GM18870 (cell line): Measurements from ENCODE around the gene SMIM41.
A peak's percentile ranks its signal among the peaks of the same experiment; 100 is the strongest.

Experiments
- ATAC-seq: cut with Tn5 transposase; IDR thresholded peaks from one replicate; pipeline ENCODE4 v1.9.1; 2021; ENCODE audit warnings: moderate library complexity; ENCODE audit not compliant: unreplicated experiment

Gene SMIM41

DNA sequence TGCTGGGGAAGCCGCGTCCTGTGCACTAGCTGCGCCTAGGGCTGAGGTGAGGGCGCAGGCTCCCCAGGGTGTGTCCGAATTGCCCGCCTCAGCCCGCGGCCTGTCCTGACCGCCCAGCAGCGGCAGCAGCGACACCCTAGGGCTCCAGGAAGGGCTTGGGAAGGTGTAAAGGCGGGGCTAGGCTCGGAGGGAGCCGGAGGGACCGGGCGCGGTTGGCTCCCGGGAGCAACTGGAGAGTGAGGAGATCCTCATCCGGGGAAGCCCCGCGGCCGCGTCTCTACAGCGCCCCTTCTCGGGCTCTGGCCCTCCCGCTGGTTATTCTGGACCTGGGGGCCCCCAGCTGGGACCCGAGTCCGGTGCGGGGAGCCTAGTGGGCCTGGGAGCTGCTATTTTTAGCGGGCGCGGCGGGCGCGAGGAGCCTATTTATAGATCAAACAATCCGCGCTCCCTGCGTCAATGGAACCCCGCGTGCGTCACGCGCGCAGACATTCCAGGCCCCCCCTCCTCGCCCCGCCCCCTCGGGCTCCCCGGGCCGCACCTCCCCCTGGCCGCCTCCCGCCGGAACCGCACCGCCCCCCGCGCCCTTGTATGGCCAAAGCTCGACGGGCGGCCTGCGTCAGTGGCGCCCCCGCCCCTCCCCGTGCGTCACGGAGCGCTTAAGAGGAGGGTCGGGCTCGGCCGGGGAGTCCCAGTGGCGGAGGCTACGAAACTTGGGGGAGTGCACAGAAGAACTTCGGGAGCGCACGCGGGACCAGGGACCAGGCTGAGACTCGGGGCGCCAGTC, 28.6 kb upstream of the SMIM41 start, which contains the start of gene NR4A1:
Gene NR4A1 (plus strand): TSS at position 685 of the 784 bp plus-strand sequence. CDS start 2,887 bp downstream, outside the sequence.
- peak; percentile 56 for ATAC-seq

DNA sequence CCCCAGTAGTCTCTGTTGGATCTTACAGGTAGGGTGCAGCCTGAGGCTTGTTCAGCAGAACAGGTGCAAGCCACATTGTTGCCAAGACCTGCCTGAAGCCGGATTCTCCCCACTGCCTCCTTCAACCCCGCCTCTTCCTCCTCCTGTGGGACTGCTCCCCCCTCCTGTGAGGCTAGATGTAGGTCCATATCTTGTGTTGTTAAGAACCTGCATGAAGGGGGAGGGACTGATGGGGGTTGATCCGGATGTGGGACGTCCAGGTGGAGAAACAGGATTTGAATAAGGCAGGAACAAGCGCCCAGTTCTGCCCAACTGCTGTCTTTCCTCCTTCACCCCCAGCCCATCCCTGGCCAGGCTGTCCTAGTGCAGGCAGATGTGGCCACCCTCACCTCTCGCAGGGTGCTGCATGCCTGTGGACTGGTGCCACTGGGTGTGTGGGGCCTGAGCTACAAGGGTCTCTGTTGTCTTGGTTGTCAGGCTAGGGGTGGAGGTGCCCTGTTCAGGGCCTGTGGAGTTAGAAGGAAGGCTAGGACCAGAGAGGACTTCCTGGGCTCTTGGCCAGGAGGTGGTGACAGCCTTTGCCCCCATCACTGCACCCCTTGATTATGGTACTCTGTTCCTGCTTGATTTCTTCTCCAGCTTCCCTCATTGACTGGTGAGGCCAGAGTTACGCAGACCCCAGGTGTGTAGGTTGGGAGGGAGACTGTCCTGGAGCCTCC, 26.9 kb upstream of the SMIM41 start:
- ATAC-seq, result no peak

DNA sequence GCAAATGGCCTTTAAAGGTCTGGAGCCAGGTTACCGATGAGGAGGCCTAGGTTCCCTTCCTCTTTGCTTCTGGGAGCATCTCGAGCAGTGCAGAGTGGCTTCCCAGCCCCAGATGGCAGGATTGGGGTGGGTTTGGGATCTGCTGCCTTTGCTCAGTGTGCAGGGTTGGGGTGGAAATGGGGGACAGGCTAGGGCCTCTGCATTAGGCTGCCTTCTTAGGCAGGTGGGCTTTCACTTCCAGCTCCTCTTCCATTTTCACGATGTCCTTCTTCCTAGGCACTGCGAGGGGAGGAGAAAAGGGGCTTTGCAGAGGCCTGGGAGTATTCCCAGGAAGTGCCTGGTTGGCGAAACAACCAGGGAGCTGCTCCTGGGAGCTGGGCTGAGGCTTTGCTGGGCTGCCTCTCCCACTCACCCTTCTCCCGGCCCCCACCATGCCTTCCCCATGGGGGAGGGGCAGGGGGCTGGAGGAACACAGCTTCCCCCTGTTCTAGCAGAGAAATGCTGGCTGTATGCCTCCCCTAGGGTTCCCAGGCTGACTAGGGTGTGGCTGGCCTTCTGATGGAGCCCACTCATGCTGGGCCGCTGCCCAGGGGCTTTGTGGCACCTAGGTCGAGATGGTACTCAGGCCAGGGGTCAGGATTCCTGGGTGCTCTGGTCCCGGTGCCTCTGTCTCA, 25.8 kb upstream of the SMIM41 start:
- no peak for ATAC-seq

DNA sequence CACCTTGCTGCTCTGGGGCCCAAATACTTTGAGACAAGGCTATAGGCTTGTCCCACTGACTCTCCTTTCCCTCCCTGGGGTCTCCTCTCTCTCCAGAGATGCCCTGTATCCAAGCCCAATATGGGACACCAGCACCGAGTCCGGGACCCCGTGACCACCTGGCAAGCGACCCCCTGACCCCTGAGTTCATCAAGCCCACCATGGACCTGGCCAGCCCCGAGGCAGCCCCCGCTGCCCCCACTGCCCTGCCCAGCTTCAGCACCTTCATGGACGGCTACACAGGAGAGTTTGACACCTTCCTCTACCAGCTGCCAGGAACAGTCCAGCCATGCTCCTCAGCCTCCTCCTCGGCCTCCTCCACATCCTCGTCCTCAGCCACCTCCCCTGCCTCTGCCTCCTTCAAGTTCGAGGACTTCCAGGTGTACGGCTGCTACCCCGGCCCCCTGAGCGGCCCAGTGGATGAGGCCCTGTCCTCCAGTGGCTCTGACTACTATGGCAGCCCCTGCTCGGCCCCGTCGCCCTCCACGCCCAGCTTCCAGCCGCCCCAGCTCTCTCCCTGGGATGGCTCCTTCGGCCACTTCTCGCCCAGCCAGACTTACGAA, 25.2 kb upstream of the SMIM41 start:
- ATAC-seq, result no peak

DNA sequence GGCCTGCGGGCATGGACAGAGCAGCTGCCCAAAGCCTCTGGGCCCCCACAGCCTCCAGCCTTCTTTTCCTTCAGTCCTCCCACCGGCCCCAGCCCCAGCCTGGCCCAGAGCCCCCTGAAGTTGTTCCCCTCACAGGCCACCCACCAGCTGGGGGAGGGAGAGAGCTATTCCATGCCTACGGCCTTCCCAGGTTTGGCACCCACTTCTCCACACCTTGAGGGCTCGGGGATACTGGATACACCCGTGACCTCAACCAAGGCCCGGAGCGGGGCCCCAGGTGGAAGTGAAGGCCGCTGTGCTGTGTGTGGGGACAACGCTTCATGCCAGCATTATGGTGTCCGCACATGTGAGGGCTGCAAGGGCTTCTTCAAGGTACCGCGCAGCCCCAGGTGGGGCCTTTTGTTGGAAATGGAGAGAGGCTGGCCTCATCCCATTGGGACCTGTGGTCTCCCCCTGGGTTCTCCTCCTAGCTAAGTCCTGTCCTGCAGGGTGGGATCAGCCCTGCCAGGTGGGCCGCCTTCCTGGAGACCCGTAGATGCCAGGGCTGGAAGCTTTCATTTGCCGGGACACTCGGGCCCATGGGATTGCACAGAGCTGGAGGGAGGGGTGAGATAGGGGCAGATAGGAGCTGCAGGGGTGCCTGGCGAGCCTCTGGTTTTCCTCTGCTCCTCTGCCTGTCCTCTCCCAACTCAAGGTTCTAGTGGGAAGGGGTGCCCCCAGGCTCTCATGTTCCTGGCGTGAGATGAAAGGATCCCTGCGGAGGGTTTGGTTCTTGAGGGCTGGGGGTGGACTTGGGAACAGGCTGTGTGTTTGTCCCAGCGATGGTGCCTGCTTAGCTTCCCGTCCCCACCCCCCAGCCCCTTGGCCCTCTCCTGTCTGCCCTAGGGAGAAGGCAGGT, 24.4 kb upstream of the SMIM41 start:
- ATAC-seq, result no peak

DNA sequence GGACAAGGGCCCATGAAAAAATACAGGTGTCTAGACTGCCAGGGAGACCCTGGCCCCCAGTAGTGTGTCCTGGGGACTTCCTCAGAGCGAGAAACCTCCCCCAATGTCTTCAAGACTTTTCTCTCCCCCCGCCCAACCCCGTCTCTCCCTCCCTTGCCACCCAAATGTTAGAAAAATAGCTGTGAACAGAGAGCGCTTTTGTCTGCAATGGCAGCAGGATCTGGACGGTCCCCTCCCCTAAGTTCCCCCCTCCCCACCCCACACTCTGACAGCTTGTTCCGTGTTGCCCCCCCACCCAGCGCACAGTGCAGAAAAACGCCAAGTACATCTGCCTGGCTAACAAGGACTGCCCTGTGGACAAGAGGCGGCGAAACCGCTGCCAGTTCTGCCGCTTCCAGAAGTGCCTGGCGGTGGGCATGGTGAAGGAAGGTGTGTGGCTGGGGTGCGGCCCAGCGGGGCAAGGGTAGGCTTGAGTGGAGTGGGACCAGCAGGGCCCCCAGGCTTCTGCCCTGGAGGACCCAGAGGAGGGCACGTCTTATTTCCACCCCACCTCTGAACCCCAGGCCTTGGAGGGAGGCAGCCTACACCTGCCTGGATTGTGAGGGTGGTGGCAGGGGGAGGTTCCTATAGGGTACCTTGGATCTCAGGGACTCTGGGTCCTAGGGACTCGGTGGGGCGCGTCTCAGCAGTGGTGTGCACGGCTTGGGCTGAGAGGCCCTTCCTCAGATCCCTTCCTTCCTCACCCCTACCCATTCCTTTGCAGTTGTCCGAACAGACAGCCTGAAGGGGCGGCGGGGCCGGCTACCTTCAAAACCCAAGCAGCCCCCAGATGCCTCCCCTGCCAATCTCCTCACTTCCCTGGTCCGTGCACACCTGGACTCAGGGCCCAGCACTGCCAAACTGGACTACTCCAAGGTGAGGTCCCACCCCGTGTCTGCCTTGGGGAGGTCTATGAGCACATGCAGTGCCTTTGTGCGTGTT, 23.5 kb upstream of the SMIM41 start:
- ATAC-seq, result no peak

DNA sequence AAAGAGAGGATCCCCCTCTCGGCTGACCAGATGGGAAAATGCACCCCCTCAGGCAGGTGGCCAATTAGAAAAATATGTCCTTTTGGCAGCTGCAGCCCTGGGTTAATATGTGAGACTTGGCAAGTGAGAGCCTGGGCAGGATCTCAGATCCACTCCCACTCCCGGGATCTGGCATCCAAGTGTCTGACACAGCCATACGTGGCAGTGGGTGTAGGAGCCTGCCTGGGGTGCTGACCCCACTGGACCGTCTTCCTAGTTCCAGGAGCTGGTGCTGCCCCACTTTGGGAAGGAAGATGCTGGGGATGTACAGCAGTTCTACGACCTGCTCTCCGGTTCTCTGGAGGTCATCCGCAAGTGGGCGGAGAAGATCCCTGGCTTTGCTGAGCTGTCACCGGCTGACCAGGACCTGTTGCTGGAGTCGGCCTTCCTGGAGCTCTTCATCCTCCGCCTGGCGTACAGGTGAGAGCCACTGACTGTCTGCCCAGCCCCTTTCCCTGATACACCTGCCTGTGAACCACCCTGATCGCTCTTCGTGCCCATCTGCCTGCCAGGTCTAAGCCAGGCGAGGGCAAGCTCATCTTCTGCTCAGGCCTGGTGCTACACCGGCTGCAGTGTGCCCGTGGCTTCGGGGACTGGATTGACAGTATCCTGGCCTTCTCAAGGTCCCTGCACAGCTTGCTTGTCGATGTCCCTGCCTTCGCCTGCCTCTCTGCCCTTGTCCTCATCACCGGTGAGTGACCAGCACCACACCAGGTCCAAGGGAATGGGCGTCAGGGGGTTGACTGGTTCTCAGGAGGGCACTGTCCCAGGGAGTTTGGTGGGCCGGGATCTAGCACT, 22.5 kb upstream of the SMIM41 start:
- ATAC-seq, result no peak

DNA sequence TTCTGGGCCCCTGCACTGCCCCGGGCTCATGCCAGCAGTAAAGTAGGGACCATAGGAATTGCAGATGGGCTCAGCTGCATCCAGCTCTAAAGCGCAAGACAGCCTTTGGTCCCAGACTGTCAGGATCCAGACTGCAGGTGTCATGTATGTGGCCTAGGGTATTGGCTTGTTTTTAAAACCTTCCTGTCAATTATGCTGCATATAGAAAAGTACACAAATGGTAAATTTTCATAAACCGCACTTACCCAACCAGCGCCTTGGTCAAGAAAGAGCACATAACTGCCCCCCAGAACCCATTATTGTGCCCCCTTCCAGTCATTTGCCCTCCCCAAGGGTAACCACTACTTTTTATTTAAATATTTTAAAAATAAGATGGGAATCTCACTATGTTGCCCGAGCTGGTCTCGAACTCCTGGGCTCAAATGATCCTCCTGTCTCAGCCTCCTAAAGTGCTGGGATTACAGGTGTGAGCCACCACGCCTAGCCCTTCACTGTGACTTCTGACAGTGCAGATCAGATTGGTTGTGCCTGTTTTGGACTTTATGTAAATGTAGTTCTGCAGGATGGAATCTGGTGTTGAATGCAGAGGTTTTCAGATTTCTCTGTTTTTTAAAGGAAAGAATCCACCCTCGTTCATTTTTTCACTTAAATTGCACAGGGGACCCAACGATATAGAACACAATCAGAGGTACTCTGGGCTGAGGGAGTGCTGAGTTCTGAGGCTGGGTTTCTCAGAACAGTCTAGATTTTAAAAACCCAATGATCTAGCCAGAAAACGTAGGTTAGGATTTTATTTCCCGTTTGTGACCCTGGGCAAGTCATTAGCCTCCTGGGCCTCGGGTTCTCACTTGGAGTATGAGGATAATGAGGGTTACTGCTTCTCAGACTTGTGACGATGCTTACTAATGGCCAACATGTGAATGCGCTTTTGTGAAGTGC, 21.6 kb upstream of the SMIM41 start:
- no peak for ATAC-seq

DNA sequence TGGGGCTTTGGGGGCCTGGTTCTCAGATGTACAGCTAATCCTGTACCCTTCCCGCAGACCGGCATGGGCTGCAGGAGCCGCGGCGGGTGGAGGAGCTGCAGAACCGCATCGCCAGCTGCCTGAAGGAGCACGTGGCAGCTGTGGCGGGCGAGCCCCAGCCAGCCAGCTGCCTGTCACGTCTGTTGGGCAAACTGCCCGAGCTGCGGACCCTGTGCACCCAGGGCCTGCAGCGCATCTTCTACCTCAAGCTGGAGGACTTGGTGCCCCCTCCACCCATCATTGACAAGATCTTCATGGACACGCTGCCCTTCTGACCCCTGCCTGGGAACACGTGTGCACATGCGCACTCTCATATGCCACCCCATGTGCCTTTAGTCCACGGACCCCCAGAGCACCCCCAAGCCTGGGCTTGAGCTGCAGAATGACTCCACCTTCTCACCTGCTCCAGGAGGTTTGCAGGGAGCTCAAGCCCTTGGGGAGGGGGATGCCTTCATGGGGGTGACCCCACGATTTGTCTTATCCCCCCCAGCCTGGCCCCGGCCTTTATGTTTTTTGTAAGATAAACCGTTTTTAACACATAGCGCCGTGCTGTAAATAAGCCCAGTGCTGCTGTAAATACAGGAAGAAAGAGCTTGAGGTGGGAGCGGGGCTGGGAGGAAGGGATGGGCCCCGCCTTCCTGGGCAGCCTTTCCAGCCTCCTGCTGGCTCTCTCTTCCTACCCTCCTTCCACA, 20.7 kb upstream of the SMIM41 start:
- ATAC-seq, result no peak

DNA sequence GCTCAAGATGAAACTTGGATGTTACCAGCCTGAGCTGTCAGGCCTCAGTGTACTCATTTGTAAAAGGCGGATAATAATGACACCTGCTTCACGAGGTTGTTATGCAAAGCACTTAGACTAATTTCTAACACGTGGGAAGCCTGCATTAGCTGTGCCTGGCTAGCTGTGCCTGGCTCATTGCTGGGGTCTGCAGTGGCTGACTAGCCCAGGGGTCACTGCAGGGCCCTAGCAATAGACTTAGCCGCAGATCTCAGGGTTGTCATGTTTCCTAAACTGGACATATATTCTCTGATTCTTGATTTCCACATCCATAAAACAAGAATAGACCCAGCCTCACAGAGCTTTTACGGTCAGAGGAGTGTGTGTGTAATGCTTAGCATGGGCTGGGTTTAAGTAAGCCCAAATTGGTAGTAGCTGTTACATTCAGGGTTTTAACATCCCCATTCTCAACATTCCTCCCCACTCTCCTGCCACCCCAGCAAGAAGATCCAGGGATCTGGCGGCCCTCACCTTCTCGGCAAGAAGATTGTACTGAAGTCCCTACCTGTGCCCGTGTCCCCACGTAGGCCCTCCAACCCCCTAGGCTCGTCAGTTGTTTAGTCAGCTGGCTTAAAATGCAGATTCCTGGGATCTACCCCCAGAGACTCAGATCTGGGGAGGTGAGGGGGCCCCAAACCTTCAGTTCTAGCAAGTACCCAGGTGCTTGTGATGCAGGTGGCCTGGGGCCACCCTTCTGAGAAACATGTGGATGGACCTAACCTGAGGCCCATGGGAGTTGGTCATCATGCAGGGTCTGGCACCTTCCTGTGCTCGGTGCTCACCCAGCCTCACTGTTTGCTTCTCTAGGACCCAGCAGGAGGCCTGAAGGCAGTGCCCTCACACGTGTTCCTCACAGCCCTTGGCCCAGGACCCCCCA, 19.7 kb upstream of the SMIM41 start:
- no peak for ATAC-seq

DNA sequence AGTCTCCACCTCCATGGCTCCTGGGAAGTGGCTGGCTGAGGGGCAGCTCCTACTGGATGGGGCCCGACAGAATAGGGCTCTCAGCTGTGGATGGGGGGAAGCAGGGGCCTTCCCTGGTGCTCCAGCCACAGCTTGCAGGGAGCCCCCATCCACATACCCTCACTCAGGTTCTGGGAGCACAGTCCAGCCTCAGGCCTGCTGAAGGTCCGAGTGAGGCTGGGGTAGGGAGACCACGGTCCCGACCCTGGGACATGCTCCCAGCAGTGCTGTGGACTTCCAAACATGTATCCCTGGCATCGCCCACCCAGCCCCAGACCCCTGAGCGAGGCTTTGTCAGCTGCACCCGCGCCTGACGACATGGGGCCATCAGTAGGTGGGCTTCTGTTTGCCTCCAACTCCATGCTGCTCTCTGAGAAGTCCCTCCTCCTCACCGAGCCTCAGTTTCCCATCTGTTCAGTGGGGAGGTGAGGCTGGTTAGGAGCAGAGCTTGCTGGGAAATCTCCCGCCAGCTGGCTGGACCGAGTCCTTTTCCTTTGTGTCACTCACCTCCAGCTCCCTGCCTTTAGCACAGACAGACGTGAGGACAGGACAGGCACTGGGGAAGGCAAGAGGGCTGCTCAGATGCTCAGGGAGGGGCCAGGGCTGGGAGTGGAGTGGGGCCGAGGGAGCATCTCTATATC, 18.9 kb upstream of the SMIM41 start:
- ATAC-seq, result no peak

DNA sequence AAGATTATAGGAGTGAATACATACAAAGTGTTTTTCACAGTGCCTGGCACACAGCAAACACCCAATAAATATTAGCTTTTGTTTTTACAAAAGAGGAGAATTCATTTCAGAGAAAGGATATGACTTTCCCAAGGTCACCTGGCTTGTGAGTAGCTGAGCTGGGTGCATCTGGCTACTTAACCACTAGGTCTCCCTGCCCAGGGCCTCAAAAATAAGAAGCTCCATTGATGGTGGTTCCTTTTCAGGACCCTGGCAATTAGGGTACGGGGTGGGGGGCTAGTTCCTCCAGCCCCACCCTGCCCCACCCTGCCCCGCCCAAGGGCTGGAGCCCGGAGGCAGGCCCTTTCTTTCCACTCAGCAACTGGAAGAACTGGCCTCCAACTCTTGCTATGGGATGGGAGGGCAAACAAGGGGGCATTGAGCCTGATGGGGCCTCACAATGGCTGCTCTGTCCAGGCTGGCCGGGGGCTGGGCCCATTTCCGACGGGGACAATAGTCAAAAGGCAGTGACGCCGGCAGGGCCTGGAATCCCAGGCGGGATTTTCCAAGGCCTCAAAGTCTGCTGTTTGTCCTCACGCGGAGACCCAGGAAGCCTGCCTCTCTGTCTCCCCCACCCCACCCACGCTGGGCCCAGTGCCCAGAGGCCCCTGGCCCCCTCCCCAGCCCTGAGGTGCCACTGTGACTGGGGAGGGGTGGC, 17.9 kb upstream of the SMIM41 start:
- no peak for ATAC-seq

DNA sequence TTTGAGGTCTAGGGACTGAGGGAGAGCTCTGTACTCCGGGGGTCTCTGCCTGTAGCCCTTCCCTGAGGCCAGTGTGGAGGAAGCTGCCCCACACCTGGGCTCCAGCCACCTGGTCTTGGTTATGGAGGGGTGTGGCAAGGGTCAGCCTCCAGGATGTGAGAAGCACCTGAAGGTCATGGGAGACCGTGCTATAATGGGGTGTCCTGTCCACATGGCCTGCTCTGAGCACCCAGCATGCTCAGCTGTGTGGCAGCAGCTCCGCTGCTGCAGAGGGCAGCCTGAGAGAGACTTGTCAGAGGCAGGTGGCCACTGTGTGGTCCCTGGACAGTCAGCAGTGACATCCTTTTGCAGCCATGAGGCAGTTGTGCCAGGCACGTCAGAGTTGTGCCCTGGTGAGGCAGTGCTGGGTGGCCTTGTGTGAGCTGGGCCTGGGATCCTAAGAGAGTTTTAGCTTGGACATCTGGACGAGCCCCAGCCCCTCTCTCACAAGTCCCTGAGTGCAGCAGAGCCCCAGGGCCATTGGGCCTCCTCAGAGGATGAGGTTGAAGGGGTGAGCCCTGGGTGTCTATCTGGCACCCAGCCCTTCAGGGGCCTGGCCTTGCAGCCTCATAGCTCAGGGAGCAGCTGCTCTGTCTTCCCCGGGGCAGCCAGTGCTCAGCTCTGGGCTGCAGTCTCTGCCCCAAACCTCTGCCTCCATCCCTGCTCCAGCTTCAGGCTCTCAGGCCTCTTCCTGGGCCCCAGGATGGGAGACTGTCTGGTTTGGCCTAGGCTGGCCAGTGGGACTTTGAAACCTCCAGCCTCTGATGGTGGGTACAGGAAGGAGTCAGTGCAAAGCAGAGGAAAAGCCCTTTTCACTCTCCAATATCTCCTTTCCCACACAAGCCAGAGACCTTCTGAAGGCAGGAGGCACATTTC, 17.1 kb upstream of the SMIM41 start:
- ATAC-seq, result no peak
